HepG2 (cell line): ENCODE measurements around the gene POGK. TPM values are rescaled to one million over a fixed set of nuclear protein-coding genes. Genes with fewer than 3 reads are reported as not detected.

Experiments used
- BCL3 ChIP-seq: sonication (generic); formaldehyde crosslinking; IDR thresholded peaks from 2 replicates; pipeline ENCODE4 v1.5.1; 2020; ENCODE audit warnings: mild to moderate bottlenecking, missing genetic modification reagents, moderate library complexity
- BRD4 ChIP-seq: sonication (generic); formaldehyde crosslinking; IDR thresholded peaks from 2 replicates; pipeline ENCODE4 v1.4.0; 2020; ENCODE audit warnings: missing genetic modification reagents
- MAFG ChIP-seq: sonication (generic); formaldehyde crosslinking; IDR thresholded peaks from 2 replicates; pipeline ENCODE4 v1.5.1; 2020; ENCODE audit warnings: mild to moderate bottlenecking, missing genetic modification reagents
- MED13 ChIP-seq: sonication (generic); formaldehyde crosslinking; IDR thresholded peaks from 2 replicates; pipeline ENCODE4 v1.5.0; 2020; ENCODE audit warnings: missing genetic modification reagents
- MIER2 ChIP-seq: IDR thresholded peaks from 2 replicates; pipeline ENCODE4 v1.6.1; 2016; ENCODE audit warnings: missing biosample characterization, missing genetic modification reagents
- NFE2L2 ChIP-seq: fragments of 150-350 bp; IDR thresholded peaks from 2 replicates; pipeline ENCODE4 v1.6.1; 2014; ENCODE audit warnings: low read length
- SP140L ChIP-seq: sonication (generic); formaldehyde crosslinking; IDR thresholded peaks from 2 replicates; pipeline ENCODE4 v1.4.0; 2020; ENCODE audit warnings: missing genetic modification reagents, borderline replicate concordance
- SYNCRIP ChIP-seq: fragments of 200-400 bp; formaldehyde crosslinking; IDR thresholded peaks from 2 replicates; pipeline ENCODE4 v1.6.1; 2018; ENCODE audit warnings: mild to moderate bottlenecking, low read depth, low read length; ENCODE audit not compliant: insufficient read depth
- THAP7 ChIP-seq: sonication (generic); formaldehyde crosslinking; IDR thresholded peaks from 2 replicates; pipeline ENCODE4 v1.8.1; 2023; ENCODE audit warnings: mild to moderate bottlenecking, missing genetic modification reagents
- TIGD3 ChIP-seq: sonication (generic); formaldehyde crosslinking; IDR thresholded peaks from 2 replicates; pipeline ENCODE4 v1.5.1; 2020; ENCODE audit warnings: mild to moderate bottlenecking, missing genetic modification reagents, borderline replicate concordance
- ZBTB26 ChIP-seq: IDR thresholded peaks from 2 replicates; pipeline ENCODE4 v1.6.1; 2016; ENCODE audit warnings: missing compliant biosample characterization, missing genetic modification reagents, borderline replicate concordance
- ZC3H13 ChIP-seq: sonication (generic); formaldehyde crosslinking; IDR thresholded peaks from 2 replicates; pipeline ENCODE4 v1.8.1; 2023; ENCODE audit warnings: mild to moderate bottlenecking, missing genetic modification reagents, moderate library complexity
- ZKSCAN1 ChIP-seq: fragments of 150-350 bp; IDR thresholded peaks from 2 replicates; pipeline ENCODE4 v1.6.1; 2014; ENCODE audit warnings: low read length
- ZNF275 ChIP-seq: sonication (generic); formaldehyde crosslinking; IDR thresholded peaks from 2 replicates; pipeline ENCODE4 v1.8.0; 2022; ENCODE audit warnings: missing genetic modification reagents, mild to moderate bottlenecking, inconsistent platforms, borderline replicate concordance
- ZNF530 ChIP-seq: sonication (generic); formaldehyde crosslinking; IDR thresholded peaks from 2 replicates; pipeline ENCODE4 v1.5.0; 2020; ENCODE audit warnings: low read depth, mild to moderate bottlenecking, missing genetic modification reagents
- ZSCAN12 ChIP-seq: sonication (generic); formaldehyde crosslinking; IDR thresholded peaks from 2 replicates; pipeline ENCODE4 v1.9.0; 2021; ENCODE audit warnings: mild to moderate bottlenecking, missing genetic modification reagents
- ZSCAN29 ChIP-seq: sonication (generic); formaldehyde crosslinking; conservative IDR thresholded peaks from 2 replicates; pipeline ENCODE4 v1.4.0; 2020; ENCODE audit warnings: mild to moderate bottlenecking, missing genetic modification reagents
- polyA plus RNA-seq, 8 experiments: library from polyadenylated mRNA; depleted of rRNA in 3 of 8; stranded (reverse) in 7 of 8; unstranded in 1 of 8; fragments of >200 nt; fragmentation: Illumina TruSeq in 4 of 8; extraction: Trizol in 4 of 8; gene quantifications; 2 replicates each; pipeline versions ENCODE4 v1.2.1 to v1.2.3, GENCODE V29; 2011 to 2016; ENCODE audit warnings: low read depth in 4 of 8, missing spikeins in 1 of 8, mixed read lengths in 1 of 8; ENCODE audit not compliant: insufficient read depth in 1 of 8
- total RNA-seq, 5 experiments: library from RNA; depleted of rRNA; stranded (reverse); fragments of >200 nt; fragmentation: Illumina TruSeq; extraction: Trizol; gene quantifications; 2 replicates each; pipeline ENCODE4 v1.2.3, GENCODE V29; 2016; ENCODE audit warnings: low read depth in 1 of 5
- TF ChIP-seq, protein P1 (sequence below): sonication (generic); formaldehyde crosslinking; IDR thresholded peaks from 2 replicates; pipeline ENCODE4 v1.5.0; 2020; ENCODE audit warnings: missing genetic modification reagents
- TF ChIP-seq, protein P2 (sequence below): sonication (generic); formaldehyde crosslinking; IDR thresholded peaks from 2 replicates; pipeline ENCODE4 v1.4.0; 2020; ENCODE audit warnings: missing genetic modification reagents

The POGK gene
- total and polyA plus RNA-seq, 2 of the 13 experiments (the other 11 are each of a cell fraction or from before 2014, with no cell fraction given), result 4.8 to 16.2 TPM

- TF ChIP-seq SP140L (0 out of 2 replicates have a peak, but pooled peaks have one; percentile 75), ZSCAN12 (no peak; the same call in 1 of the 2 replicates), NFE2L2 (no peak), BCL3 (CRISPR knock-in tag) (0 out of 2 replicates have a peak, but pooled peaks have one; percentile 44), ZBTB26 (CRISPR knock-in tag) (no peak; the same call in 1 of the 2 replicates), TIGD3 (CRISPR knock-in tag) (no peak), MAFG (CRISPR knock-in tag) (no peak), BRD4 (CRISPR knock-in tag) (0 out of 2 replicates have a peak, but pooled peaks have one; percentile 49), MIER2 (CRISPR knock-in tag) (0 out of 2 replicates have a peak, but pooled peaks have one; percentile 23), ZNF275 (CRISPR knock-in tag) (0 out of 2 replicates have a peak, but pooled peaks have one; percentile 33), THAP7 (no peak; the same call in 1 of the 2 replicates), ZNF530 (CRISPR knock-in tag) (0 out of 2 replicates have a peak, but pooled peaks have one; percentile 20), ZKSCAN1 (no peak), SYNCRIP (no peak), ZSCAN29 (CRISPR knock-in tag) (no peak), MED13 (CRISPR knock-in tag) (no peak), ZC3H13 (CRISPR knock-in tag) (peak; percentile 40; the same call in 1 of the 2 replicates)
- TF ChIP-seq, protein P1, sequence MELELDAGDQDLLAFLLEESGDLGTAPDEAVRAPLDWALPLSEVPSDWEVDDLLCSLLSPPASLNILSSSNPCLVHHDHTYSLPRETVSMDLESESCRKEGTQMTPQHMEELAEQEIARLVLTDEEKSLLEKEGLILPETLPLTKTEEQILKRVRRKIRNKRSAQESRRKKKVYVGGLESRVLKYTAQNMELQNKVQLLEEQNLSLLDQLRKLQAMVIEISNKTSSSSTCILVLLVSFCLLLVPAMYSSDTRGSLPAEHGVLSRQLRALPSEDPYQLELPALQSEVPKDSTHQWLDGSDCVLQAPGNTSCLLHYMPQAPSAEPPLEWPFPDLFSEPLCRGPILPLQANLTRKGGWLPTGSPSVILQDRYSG, result 0 out of 2 replicates have a peak, but pooled peaks have one; percentile 15
- TF ChIP-seq, protein P2, sequence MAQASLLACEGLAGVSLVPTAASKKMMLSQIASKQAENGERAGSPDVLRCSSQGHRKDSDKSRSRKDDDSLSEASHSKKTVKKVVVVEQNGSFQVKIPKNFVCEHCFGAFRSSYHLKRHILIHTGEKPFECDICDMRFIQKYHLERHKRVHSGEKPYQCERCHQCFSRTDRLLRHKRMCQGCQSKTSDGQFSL (CRISPR knock-in tag), result no peak
Observed at GRCh38 chr1:166875734-166876539, 36.7 kb downstream of the POGK start, which contains the start of gene TADA1 (continued).
